Hepatocyte (in vitro differentiated cells): ENCODE results near the gene GAPVD1.

Source experiments
- CTCF ChIP-seq: fragments of 200-600 bp; sonication (generic); IDR thresholded peaks from 2 replicates; pipeline ENCODE4 v1.5.1; 2016; ENCODE audit warnings: antibody characterized with exemption, mild to moderate bottlenecking; ENCODE audit not compliant: poor library complexity
- EZH2 ChIP-seq: fragments of 200-600 bp; sonication (generic); IDR thresholded peaks from 2 replicates; pipeline ENCODE4 v1.6.1; 2016; ENCODE audit warnings: antibody characterized with exemption, mild to moderate bottlenecking, borderline replicate concordance
- EZH2phosphoT487 ChIP-seq: fragments of 200-600 bp; sonication (generic); IDR thresholded peaks from one replicate; pipeline ENCODE4 v1.6.1; 2018; ENCODE audit warnings: antibody characterized with exemption, mild to moderate bottlenecking, low read depth, moderate library complexity; ENCODE audit not compliant: unreplicated experiment, severe bottlenecking

- TF ChIP-seq CTCF (no peak), EZH2phosphoT487 (no peak), EZH2 (no peak)
Measured at GRCh38 chr9:125409637-125410521, 148.3 kb downstream of the GAPVD1 start.
